ENCODE results near the gene ANKRD13B. TPM values are rescaled to one million over a fixed set of nuclear protein-coding genes. Genes with fewer than 3 reads are reported as not detected.

ANKRD13B gene
- total and polyA plus RNA-seq, 2 of the 13 experiments (the other 11 are each of a cell fraction or from before 2014, with no cell fraction given) = 1.7 to 1.8 TPM

Small RNAs within 50 kb of the gene (small RNA-seq; reads per million reads assigned to genes)
- 0 reads per million in 3 experiments for gene RNU6-920P (ENCODE audit: insufficient read depth in 2 of 3, insufficient read length in 3 of 3, low read depth in 2 of 3, low replicate concordance in 1 of 3)

Other genes starting within 250 kb of the ANKRD13B start
- 23.0 and 36.2 TPM in 2 replicates for gene TAOK1, start 202.8 kb upstream of the ANKRD13B start, total RNA-seq (2016; rRNA removed; fragmentation: Illumina TruSeq; extraction: Trizol)
- gene TAOK1, start 202.8 kb upstream of the ANKRD13B start, polyA plus RNA-seq (2011; rRNA removed) = 10.3 and 14.1 TPM in 2 replicates
- 4.8 and 7.7 TPM in 2 replicates for gene ABHD15, start 26.1 kb upstream of the ANKRD13B start, total RNA-seq (2016; rRNA removed; fragmentation: Illumina TruSeq; extraction: Trizol)
- gene ABHD15, start 26.1 kb upstream of the ANKRD13B start, polyA plus RNA-seq (2011; rRNA removed) = 2.4 and 2.9 TPM in 2 replicates
- 9.9 and 25.7 TPM in 2 replicates for gene TP53I13, start 24.4 kb upstream of the ANKRD13B start, total RNA-seq (2016; rRNA removed; fragmentation: Illumina TruSeq; extraction: Trizol)
- gene TP53I13, start 24.4 kb upstream of the ANKRD13B start, polyA plus RNA-seq (2011; rRNA removed) = 16.9 and 29.2 TPM in 2 replicates
- gene GIT1, start 3.5 kb upstream of the ANKRD13B start, total RNA-seq (2016; rRNA removed; fragmentation: Illumina TruSeq; extraction: Trizol) = 12.9 and 14.2 TPM in 2 replicates
- 30.8 and 31.5 TPM in 2 replicates for gene GIT1, start 3.5 kb upstream of the ANKRD13B start, polyA plus RNA-seq (2011; rRNA removed)
- gene CORO6, start 29.8 kb downstream of the ANKRD13B start, total RNA-seq (2016; rRNA removed; fragmentation: Illumina TruSeq; extraction: Trizol) = 0.42 TPM in 1 of 2 replicates, not detected in the other
- gene CORO6, start 29.8 kb downstream of the ANKRD13B start, polyA plus RNA-seq (2011; rRNA removed) = 0.82 and 1.2 TPM in 2 replicates

Data from HepG2 (cell line).